Activated T-cell treated with anti-CD3 and anti-CD28 coated beads for 4 hours (primary cell): ENCODE data around the gene PRM2.
"Not testable (repeated sequence)": the region's sequence is repeated elsewhere in the genome, so short reads cannot be mapped to it uniquely, and the experiment has no call there.

Source experiments
- DNase-seq: peaks from one replicate; pipeline ENCODE4 v3.0.0-alpha.2; 2020

Gene PRM2

GRCh38 chr16:11307639-11308492, 31.6 kb upstream of the PRM2 start:
- DNase-seq = no peak

DNA sequence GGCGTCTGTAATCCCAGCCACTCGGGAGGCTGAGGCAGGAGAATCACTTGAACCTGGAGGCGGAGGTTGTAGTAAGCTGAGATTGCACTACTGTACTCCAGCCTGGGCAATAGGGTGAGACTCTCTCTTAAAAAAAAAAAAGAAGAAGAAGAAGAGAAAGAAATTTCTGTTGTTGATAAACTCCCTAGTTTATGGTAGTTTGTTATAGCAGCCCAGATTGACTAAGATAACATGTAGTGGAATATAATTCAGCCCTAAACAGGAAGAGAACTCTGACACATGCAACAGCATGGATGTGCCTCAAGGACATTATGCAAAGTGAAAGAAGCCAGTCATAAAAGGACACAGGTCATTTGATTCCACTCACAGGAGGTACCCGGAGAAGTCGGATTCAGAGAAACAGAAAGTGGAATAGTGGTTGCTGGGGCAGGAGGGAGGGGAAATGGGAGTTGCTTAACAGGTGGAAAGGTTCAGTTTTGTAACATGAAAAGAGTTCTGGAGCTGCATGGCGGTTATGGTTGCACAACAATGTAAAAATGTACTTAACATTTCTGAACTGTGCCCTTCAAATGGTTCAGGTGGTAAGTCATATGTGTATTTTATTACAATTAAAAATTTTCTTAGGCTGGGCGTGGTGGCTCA, 30.8 kb upstream of the PRM2 start:
- no peak for DNase-seq

DNA sequence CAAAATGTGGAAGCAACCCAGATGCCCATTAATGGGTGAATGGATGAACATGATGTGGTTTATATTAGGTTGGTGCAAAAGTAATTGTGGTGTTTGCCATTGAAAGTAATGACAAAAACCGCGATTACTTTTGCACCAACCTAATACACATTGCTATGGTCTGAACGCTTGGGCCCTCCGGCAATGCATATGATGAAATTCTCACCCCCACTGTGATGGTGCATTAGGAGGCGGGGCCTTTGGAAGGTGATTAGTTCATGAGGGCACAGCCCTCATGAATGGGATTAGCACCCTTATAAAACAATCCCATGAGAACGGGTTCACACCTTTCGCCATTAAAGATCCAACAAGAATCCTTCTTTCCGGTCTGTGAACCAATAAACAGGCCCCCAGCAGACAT, 30.1 kb upstream of the PRM2 start:
- DNase-seq = no peak

- DNase-seq = no peak
Observed at GRCh38 chr16:11303405-11304138, 27.3 kb upstream of the PRM2 start.

DNA sequence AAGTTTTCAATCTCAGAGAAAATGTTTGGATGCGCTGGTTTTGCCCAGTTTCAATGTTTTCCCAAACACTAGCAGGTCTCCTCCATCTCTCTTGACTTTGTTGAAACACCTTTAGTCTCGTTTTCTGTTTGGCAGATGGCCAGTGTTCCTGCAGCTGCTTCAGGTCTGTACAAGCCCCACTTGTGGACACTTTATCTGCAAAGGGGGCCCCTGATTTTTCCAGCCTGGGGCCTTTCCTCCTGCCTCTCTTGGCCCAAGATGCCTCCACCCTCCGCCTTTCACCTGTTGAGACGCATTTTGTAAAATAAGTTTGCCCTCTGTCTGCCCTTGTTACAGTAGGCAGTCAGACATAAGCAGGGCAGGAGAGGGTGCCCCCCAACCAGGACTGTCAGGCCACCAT, 26.7 kb upstream of the PRM2 start:
- DNase-seq = no peak

GRCh38 chr16:11301645-11302501, 25.6 kb upstream of the PRM2 start:
- DNase-seq = no peak

DNA sequence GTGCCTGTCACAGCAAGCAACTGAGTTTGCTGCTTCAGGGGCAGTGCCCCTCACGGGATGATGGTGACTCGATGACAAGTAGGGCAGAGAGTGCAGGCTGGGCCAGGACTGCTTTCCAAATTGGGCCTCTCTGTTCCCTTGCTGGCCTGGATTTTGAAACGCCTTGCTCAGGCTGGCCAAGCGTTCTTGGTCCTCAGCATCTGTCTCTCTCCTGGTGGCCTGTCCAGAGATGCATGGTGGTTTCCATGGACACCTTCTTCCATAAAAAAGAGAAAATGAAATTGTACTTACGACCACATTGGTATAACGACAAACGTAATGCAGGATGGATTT, 24.2 kb upstream of the PRM2 start:
- no peak for DNase-seq

- DNase-seq = no peak
Observed at GRCh38 chr16:11299865-11300559, 23.7 kb upstream of the PRM2 start.

DNA sequence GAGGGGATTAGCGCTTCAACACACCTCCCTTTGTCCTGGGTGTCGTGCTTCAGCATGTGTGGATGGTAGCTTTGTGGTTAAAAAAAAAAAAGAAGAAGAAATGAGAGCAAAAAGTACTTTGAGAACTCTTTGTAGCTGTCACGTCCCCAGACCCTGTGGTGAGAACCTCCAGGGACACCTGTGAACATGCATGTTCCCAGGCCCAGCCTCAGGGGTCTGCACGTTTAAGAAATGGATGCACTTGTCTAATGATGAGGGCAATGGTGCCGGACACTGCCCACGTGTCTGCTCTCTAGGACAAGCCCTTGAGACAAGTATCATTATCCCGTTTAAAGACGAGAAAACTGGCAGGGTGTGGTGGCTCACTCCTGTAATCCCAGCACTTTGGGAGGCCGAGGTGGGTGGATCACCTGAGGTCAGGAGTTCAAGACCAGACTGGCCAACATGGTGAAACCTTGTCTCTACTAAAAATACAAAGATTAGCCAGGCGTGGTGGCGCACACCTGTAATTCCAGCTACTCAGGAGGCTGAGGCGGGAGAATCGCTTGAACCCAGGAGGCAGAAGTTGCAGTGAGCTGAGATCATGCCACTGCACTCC, 22.8 kb upstream of the PRM2 start:
- DNase-seq = not testable (repeated sequence)

- DNase-seq = no peak
Observed at GRCh38 chr16:11298143-11298900, 22.0 kb upstream of the PRM2 start.

DNA sequence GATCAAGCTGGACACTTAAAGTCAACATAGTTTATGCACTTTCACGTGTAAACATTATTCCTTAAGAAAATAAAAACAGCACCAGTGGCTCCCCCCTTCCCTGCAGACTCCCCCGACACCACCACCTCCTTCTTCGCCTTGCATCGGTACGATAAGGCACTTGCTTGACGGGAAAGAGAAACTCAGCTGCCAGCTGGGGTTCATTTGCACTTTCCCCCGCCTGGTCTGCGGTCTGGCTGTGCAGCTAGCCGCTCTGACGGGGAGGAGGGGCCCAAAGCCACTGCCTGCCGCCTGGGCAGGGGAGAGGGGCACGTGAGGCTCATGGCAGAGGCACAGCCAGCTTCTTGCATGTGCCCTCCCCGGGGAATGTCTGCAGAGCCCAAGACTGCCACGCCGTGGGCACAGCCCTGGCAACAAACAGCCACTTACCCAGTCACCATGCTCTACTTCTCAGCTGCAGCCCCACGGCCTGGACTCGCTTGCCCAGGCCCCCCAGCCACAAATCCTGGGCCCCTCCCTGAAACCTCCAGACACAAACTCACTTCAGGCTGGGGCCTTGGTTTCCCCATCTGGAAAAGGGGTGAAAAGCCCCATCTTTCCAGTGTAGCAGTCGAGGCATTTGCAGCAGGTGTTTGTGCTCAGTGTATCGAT, 21.3 kb upstream of the PRM2 start:
- DNase-seq = peak; percentile 40

DNA sequence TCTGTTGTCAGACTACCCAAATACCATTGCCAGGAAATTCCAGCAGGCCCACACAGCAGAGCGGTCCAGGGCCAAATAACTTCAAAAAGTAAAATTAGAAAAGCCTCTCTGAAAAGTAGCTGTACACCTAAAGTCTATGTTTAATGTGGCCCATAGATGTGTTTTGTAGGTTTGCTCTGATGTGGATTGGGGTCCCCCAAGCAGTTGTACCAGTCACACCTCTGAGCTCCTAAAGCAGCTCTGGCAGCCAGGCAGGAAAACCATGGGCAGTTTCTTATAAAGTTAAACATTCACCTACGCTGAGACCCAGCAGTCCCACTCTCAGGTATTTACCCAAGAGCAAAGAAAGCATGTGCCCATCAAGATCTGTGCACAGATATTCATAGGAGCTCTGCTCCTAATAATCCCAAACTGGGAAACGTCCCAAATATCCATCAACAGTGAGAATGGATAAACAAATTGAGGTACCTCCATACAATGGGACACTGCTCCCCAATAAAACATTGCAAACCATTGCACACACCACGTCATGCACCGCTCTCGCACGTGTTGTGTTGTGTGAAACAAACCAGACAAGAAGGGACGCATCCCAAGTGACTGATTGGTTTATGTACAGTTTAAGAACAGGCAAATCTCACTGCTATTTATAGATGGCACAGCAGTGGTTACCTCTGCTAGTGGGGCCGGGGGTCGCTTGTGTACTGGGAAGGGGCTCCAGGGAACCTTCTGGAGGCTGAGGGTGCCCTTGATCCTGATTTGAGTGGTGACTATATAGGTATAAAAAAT, 20.6 kb upstream of the PRM2 start:
- no peak for DNase-seq

DNA sequence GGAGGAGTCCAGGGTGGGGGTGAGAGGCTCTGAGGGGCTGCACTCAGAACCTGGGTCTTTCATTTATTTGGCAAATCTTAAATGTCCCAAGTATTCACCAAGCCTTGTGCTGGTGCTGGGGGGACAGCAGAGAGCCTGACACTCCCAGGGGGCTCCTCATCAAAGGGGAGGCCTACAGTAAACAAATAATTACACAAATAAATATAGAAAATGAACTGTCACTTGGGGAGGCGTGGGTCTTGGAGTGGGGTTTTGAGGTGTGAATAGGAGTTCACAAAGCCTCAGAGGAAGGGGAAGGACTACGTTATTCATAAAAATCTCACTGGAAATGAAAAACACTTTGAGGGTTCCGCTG, 20.0 kb upstream of the PRM2 start:
- DNase-seq = no peak

DNA sequence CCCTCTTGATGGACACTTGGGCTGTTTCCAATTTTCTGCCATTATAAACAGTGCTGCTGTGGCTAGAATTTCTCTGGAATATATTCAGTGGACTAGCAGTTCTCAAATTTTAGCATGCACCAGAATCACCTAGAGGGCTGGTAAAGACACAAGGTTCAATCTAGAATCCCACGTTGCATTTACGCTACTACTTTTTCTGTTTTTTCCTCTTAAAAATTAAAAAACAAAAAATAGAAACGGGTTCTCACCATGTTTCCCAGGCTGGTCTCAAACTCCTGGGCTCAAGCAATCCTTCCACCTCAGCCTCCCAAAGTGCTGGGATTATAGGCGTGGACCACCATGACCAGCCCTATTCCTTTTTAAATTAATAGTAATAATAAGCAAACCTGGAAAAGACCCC, 19.4 kb upstream of the PRM2 start:
- DNase-seq = no peak

DNA sequence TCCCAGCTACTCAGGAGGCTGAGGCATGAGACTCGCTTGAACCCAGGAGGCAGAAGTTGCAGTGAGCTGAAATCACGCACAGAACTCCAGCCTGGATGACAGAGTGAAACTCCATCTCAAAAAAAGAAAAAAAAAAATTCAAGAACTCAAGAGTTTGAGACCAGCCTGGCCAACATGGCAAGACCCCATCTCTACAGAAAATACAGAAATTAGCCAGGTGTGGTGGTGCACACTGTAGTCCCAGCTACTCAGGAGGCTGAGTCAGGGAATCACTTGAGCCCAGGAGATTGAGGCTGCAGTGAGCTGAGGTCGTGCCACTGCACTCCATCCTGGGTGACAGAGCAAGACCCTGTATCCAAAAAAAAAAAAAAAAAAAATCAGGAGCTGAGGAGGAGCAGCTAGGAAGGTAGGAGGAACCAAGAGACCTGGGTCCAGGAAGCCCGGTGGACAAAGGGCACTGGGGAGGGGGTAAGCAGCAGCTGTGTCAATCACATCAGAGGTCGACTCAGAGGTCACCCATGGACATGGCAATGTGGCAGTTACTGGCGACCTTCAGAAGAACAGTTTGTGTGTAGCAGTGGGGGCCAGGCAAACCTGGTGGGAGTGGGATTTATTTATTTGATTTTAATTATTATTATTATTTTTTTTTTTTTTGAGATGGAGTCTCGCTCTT, 15.9 kb upstream of the PRM2 start:
- DNase-seq = no peak

GRCh38 chr16:11291091-11291703, 14.9 kb upstream of the PRM2 start:
- DNase-seq = no peak

DNA sequence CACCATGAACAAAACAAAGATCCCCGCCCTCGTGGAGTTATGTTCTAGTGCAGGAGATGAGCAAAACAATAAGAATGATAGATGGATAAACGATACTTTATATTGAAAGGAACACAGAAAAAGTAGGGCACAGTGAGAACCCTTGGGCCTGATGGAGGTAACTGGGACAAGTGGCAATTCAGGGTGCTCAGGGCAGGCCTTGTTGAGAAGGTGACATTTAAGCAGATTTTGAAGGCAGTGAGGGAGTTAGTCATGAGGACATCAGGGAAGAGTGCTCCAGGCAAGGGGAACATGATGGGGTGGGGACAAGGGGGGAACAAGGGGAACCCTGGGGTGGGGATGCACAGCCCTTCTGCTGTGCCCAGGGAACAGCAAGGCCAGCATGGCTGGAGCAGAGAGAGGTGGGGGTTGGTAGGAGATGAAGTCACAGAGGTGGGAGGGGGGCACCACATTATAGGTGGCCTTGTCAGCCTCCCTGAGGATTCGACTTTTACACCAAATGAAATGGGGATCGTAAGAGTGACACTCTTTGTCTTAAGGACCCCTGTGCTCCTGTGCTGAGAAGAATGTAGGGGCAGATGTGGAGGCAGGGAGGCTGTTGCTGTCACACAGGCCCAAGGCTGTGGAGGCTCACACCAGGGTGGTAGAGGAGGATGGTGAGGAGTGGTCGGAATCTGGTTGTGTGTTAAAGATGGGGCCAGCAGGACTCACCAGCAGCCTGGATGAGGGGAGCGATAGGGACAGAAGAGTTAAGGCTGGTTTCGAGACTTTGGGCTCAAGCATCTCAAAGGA, 14.0 kb upstream of the PRM2 start:
- DNase-seq = no peak

GRCh38 chr16:11289696-11290095, 13.4 kb upstream of the PRM2 start:
- not testable (repeated sequence) for DNase-seq
